Spleen (tissue), 7 donors: ENCODE results near the gene BCLAF1.

Experiments
- CTCF ChIP-seq, 11 experiments: fragments of 200-600 bp in 7 of 11; fragments of 450-650 bp in 4 of 11; sonication (generic) in 4 of 11; IDR thresholded peaks in 8 of 11; conservative IDR thresholded peaks in 3 of 11; 1 replicate in 7 of 11; 2 replicates in 4 of 11; pipeline versions ENCODE4 v1.4.0 to v1.8.0; 2016 to 2021; ENCODE audit warnings: antibody characterized with exemption in 11 of 11, inconsistent platforms in 4 of 11, mild to moderate bottlenecking in 1 of 11
- POLR2A ChIP-seq, 3 donors: fragments of 450-650 bp; IDR thresholded peaks; one replicate each; pipeline ENCODE4 v1.5.1; 2017; ENCODE audit warnings: antibody characterized with exemption in 3 of 3, mild to moderate bottlenecking in 1 of 3
- donor health status: DM: no; HTN: no; CAD: no; lungs with moderate emphysema.
- donor health status: DM: no; HTN: no; CAD: no.
- donor health status: DM: no; HTN: no; CAD: no.

DNA sequence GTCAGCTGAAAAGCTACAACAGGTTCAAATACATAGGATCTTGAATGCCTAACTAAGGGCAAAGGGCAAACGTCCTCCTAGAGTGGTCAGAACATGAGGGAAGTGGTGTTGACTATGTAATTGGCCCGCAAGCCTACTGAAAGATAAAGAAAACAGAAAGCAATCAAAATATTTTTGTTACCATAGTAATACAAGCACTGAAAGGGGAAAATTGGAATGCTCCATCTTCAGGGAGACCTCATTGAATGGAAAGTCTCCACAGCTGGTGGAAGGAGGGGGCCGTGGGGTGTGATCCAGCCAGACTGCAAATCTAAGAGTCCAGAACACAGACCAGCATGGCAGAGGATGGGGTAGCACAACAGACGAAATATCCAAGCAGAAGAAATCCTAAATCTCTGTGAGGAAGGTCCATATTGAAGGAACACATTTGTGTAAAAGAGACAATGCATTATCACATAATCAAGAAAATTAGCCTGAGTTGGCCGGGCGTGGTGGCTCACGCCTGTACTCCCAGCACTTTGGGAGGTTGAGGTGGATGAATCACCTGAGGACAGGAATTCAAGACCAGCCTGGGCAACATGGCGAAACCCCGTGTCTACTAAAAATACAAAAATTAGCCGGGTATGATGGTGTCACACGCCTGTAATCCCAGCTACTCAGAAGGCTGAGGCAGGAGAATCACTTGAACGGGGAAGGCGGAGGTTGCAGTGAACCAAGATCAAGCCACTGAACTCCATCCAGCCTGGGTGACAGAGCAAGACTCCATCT, 79.1 kb downstream of the BCLAF1 start:
- no peak for TF ChIP-seq POLR2A (IDR thresholded peaks at IDR 0.05)
- TF ChIP-seq CTCF (IDR thresholded peaks at IDR 0.05 in 8 of 11, conservative IDR thresholded peaks at IDR 0.05 in 3 of 11): no peak
